ENCODE measurements around the gene SWT1. TPM values are rescaled to one million over a fixed set of nuclear protein-coding genes. Genes with fewer than 3 reads are reported as not detected.
"Not testable (repeated sequence)": the region's sequence is repeated elsewhere in the genome, so short reads cannot be mapped to it uniquely, and the experiment has no call there.

SWT1 gene
- total RNA-seq, 1 experiment from 2014 or later, result 2.3 TPM

GRCh38 chr1:185227161-185227560 lies 70.2 kb downstream of the SWT1 start:
- no peaks in the 10 kb centered on the region for H3K36me3 ChIP-seq
- H3K9me3 ChIP-seq, result peaks cover 9% of the 10 kb centered on the region; the same call in 1 of the 2 replicates
- no peaks in the 10 kb centered on the region for H3K27me3 ChIP-seq
- no peak overlapping the region for H3K4me3 ChIP-seq
- no peak for DNase-seq

GRCh38 chr1:185228979-185229378 lies 72.0 kb downstream of the SWT1 start:
- DNase-seq, result no peak
- Histone ChIP-seq H3K36me3 (no peaks in the 10 kb centered on the region), H3K4me3 (no peak overlapping the region), H3K27me3 (no peaks in the 10 kb centered on the region), H3K9me3 (peaks cover 7% of the 10 kb centered on the region; the same call in 1 of the 2 replicates)

- Histone ChIP-seq H3K27me3 (no peaks in the 10 kb centered on the region), H3K36me3 (no peaks in the 10 kb centered on the region), H3K9me3 (no peaks in the 10 kb centered on the region), H3K4me3 (no peak overlapping the region)
- DNase-seq, result no peak
These were observed 73.0 kb downstream of the SWT1 start for GRCh38 chr1:185229981-185230380.

GRCh38 chr1:185232874-185233273 lies 75.9 kb downstream of the SWT1 start:
- no peaks in the 10 kb centered on the region for H3K9me3 ChIP-seq
- DNase-seq, result no peak
- H3K27me3 ChIP-seq, result no peaks in the 10 kb centered on the region
- H3K4me3 ChIP-seq, result no peak overlapping the region
- no peaks in the 10 kb centered on the region for H3K36me3 ChIP-seq

- DNase-seq, H3K9me3 ChIP-seq, H3K36me3 ChIP-seq, H3K4me3 ChIP-seq, H3K27me3 ChIP-seq: not testable (repeated sequence)
These were observed 77.2 kb downstream of the SWT1 start for GRCh38 chr1:185234183-185234582.

- not testable (repeated sequence) for H3K4me3 ChIP-seq, H3K9me3 ChIP-seq, DNase-seq, H3K27me3 ChIP-seq, H3K36me3 ChIP-seq
These were observed 80.2 kb downstream of the SWT1 start for GRCh38 chr1:185237176-185237575.

GRCh38 chr1:185237661-185238060 lies 80.7 kb downstream of the SWT1 start:
- Histone ChIP-seq H3K27me3 (no peaks in the 10 kb centered on the region), H3K4me3 (no peak overlapping the region), H3K36me3 (no peaks in the 10 kb centered on the region), H3K9me3 (no peaks in the 10 kb centered on the region)
- DNase-seq, result no peak

GRCh38 chr1:185238447-185238846 lies 81.5 kb downstream of the SWT1 start:
- DNase-seq, result no peak
- Histone ChIP-seq H3K4me3 (no peak overlapping the region), H3K9me3 (no peaks in the 10 kb centered on the region), H3K27me3 (no peaks in the 10 kb centered on the region), H3K36me3 (no peaks in the 10 kb centered on the region)

GRCh38 chr1:185239861-185240260 lies 82.9 kb downstream of the SWT1 start:
- Histone ChIP-seq H3K9me3 (no peaks in the 10 kb centered on the region), H3K36me3 (no peaks in the 10 kb centered on the region), H3K27me3 (no peaks in the 10 kb centered on the region), H3K4me3 (no peak overlapping the region)
- DNase-seq, result no peak

GRCh38 chr1:185241127-185241526 lies 84.2 kb downstream of the SWT1 start:
- Histone ChIP-seq H3K36me3 (no peaks in the 10 kb centered on the region), H3K9me3 (no peaks in the 10 kb centered on the region)

GRCh38 chr1:185244015-185244747 lies 87.2 kb downstream of the SWT1 start:
- peak; percentile 86 for DNase-seq
- H3K27me3 ChIP-seq, result no peaks in the 10 kb centered on the region
- no peaks in the 10 kb centered on the region for H3K36me3 ChIP-seq
- no peaks in the 10 kb centered on the region for H3K9me3 ChIP-seq
- no peak overlapping the region for H3K4me3 ChIP-seq

More at GRCh38 chr1:185241127-185241526, 84.2 kb downstream of the SWT1 start:
- DNase-seq, result no peak
- H3K27me3 ChIP-seq, result no peaks in the 10 kb centered on the region
- no peak overlapping the region for H3K4me3 ChIP-seq

- H3K4me3 ChIP-seq, result no peak overlapping the region
- H3K36me3 ChIP-seq, result no peaks in the 10 kb centered on the region
- H3K27me3 ChIP-seq, result no peaks in the 10 kb centered on the region
- no peak for DNase-seq
- H3K9me3 ChIP-seq, result no peaks in the 10 kb centered on the region
These were observed 88.5 kb downstream of the SWT1 start for GRCh38 chr1:185245466-185245865.

GRCh38 chr1:185249563-185249962 lies 92.6 kb downstream of the SWT1 start:
- Histone ChIP-seq H3K9me3 (peaks cover 3% of the 10 kb centered on the region; the same call in 1 of the 2 replicates), H3K36me3 (no peaks in the 10 kb centered on the region), H3K27me3 (no peaks in the 10 kb centered on the region), H3K4me3 (no peak overlapping the region)
- DNase-seq, result no peak

GRCh38 chr1:185250063-185250462 lies 93.1 kb downstream of the SWT1 start:
- H3K4me3 ChIP-seq, result no peak overlapping the region
- no peak for DNase-seq
- no peaks in the 10 kb centered on the region for H3K36me3 ChIP-seq
- H3K9me3 ChIP-seq, result peaks cover 3% of the 10 kb centered on the region; the same call in 1 of the 2 replicates
- no peaks in the 10 kb centered on the region for H3K27me3 ChIP-seq

- not testable (repeated sequence) for H3K9me3 ChIP-seq, H3K36me3 ChIP-seq, H3K27me3 ChIP-seq, DNase-seq, H3K4me3 ChIP-seq
These were observed 95.0 kb downstream of the SWT1 start for GRCh38 chr1:185251928-185252327.

- not testable (repeated sequence) for DNase-seq, H3K4me3 ChIP-seq, H3K36me3 ChIP-seq, H3K9me3 ChIP-seq, H3K27me3 ChIP-seq
These were observed 95.4 kb downstream of the SWT1 start for GRCh38 chr1:185252404-185252803.

- not testable (repeated sequence) for H3K4me3 ChIP-seq, H3K36me3 ChIP-seq, H3K9me3 ChIP-seq, DNase-seq, H3K27me3 ChIP-seq
These were observed 98.6 kb downstream of the SWT1 start for GRCh38 chr1:185255595-185255994.

GRCh38 chr1:185257116-185257949 lies 100.4 kb downstream of the SWT1 start:
- not testable (repeated sequence) for H3K27me3 ChIP-seq, H3K9me3 ChIP-seq, H3K36me3 ChIP-seq, DNase-seq, H3K4me3 ChIP-seq

Measured in MG63 (cell line).